A549 (cell line): ENCODE results near the gene MAP2K1. TPM values are rescaled to one million over a fixed set of nuclear protein-coding genes. Genes with fewer than 3 reads are reported as not detected.

Source experiments
- ATAC-seq, 2 experiments: fragments of 200-7000 bp in 1 of 2; fragments of >200 bp in 1 of 2; cut with Nextera tagmentation in 1 of 2; cut with Tn5 transposase in 1 of 2; 3 replicates each; pipeline versions ENCODE4 v1.8.0 to v1.9.1; 2018 to 2020; ENCODE audit warnings: mild to moderate bottlenecking in 1 of 2, moderate library complexity in 1 of 2
- CTCF ChIA-PET: fragments of 300-600 bp; sonication (Branson Sonifier 250); formaldehyde crosslinking; extraction: SDS; loops from one replicate; lab custom pipeline; 2021; ENCODE audit warnings: antibody characterized with exemption, inconsistent platforms; lab: Yijun Ruan, JAX
- POLR2A ChIA-PET: fragments of 350-600 bp; formaldehyde crosslinking; extraction: SDS; loops from one replicate; lab custom pipeline; 2021; ENCODE audit warnings: antibody characterized with exemption, inconsistent platforms; lab: Yijun Ruan, JAX
- DNase-seq, 2 experiments: peaks; one replicate each; pipeline versions ENCODE4 v3.0.0 to v3.0.0-alpha.2; 2011 to 2016; ENCODE audit warnings: low read depth in 1 of 2, low spot score in 1 of 2
- FAIRE-seq: peaks from 2 replicates; lab custom pipeline; 2011; peaks lifted over from hg19 to GRCh38; lab: Jason Lieb, UNC
- H3K27ac ChIP-seq, 2 experiments: fragments of >200 bp; sonication (Bioruptor Twin); formaldehyde crosslinking; 3 replicates each; pipeline ENCODE4 v1.5.1; 2016 to 2017
- H3K4me1 ChIP-seq: fragments of >200 bp; sonication (Bioruptor Twin); formaldehyde crosslinking; 3 replicates; pipeline ENCODE4 v1.6.1; 2016
- H3K4me2 ChIP-seq: fragments of >200 bp; sonication (Bioruptor Twin); formaldehyde crosslinking; 3 replicates; pipeline ENCODE4 v1.6.1; 2016
- H3K4me3 ChIP-seq: fragments of >200 bp; sonication (Bioruptor Twin); formaldehyde crosslinking; 3 replicates; pipeline ENCODE4 v1.5.1; 2016
- H3K9me3 ChIP-seq: fragments of >200 bp; sonication (Bioruptor Twin); formaldehyde crosslinking; 3 replicates; pipeline ENCODE4 v1.6.1; 2016
- CBX8 ChIP-seq: fragments of 200-600 bp; sonication (generic); IDR thresholded peaks from 2 replicates; pipeline ENCODE4 v1.6.1; 2016
- CEBPB ChIP-seq, 2 experiments: fragments of >200 bp in 1 of 2; sonication (Bioruptor Twin) in 1 of 2; formaldehyde crosslinking in 1 of 2; IDR thresholded peaks; 2 replicates each; pipeline ENCODE4 v1.6.1; 2012 to 2016
- CHD2 ChIP-seq: fragments of 150-350 bp; IDR thresholded peaks from 2 replicates; pipeline ENCODE4 v1.6.1; 2014; ENCODE audit warnings: low read length; ENCODE audit not compliant: partially characterized antibody
- CHD4 ChIP-seq: fragments of 200-600 bp; sonication (generic); IDR thresholded peaks from 2 replicates; pipeline ENCODE4 v1.6.1; 2016; ENCODE audit warnings: antibody characterized with exemption, mild to moderate bottlenecking, borderline replicate concordance
- E2F6 ChIP-seq: IDR thresholded peaks from 2 replicates; pipeline ENCODE4 v1.6.1; 2012; ENCODE audit warnings: low read depth, borderline replicate concordance
- EHF ChIP-seq: fragments of 250-450 bp; sonication (Bioruptor Pico); IDR thresholded peaks from 2 replicates; pipeline ENCODE4 v1.5.0; 2020; ENCODE audit warnings: mild to moderate bottlenecking
- EP300 ChIP-seq, 2 experiments: fragments of >200 bp; sonication (Bioruptor Twin); formaldehyde crosslinking; IDR thresholded peaks; 2 replicates in 1 of 2; 3 replicates in 1 of 2; pipeline ENCODE4 v1.6.1; 2016 to 2017
- ESRRA ChIP-seq: fragments of 150-350 bp; IDR thresholded peaks from 2 replicates; pipeline ENCODE4 v1.6.1; 2014; ENCODE audit warnings: mild to moderate bottlenecking, low read length, borderline replicate concordance
- HEYL ChIP-seq: fragments of 250-450 bp; sonication (Bioruptor Pico); IDR thresholded peaks from 2 replicates; pipeline ENCODE4 v1.8.0; 2021; ENCODE audit warnings: mild to moderate bottlenecking, moderate library complexity
- JUNB ChIP-seq: fragments of >200 bp; sonication (Bioruptor Twin); formaldehyde crosslinking; IDR thresholded peaks from 2 replicates; pipeline ENCODE4 v1.6.1; 2016
- KDM5A ChIP-seq: fragments of 200-600 bp; sonication (generic); IDR thresholded peaks from 2 replicates; pipeline ENCODE4 v1.6.1; 2016; ENCODE audit warnings: antibody characterized with exemption, mild to moderate bottlenecking
- MAFK ChIP-seq: fragments of 450-650 bp; IDR thresholded peaks from 2 replicates; pipeline ENCODE4 v1.6.1; 2014; ENCODE audit not compliant: partially characterized antibody
- MAZ ChIP-seq: fragments of 150-350 bp; IDR thresholded peaks from 2 replicates; pipeline ENCODE4 v1.6.1; 2014; ENCODE audit warnings: antibody characterized with exemption, low read depth, low read length, borderline replicate concordance
- MYC ChIP-seq: IDR thresholded peaks from 2 replicates; pipeline ENCODE4 v1.6.1; 2012; ENCODE audit warnings: mild to moderate bottlenecking, inconsistent platforms, low read length, improper control_type of control experiment, borderline replicate concordance
- REST ChIP-seq: fragments of 200-600 bp; sonication (generic); IDR thresholded peaks from 2 replicates; pipeline ENCODE4 v1.6.1; 2016; ENCODE audit warnings: antibody characterized with exemption, mild to moderate bottlenecking, moderate library complexity
- RFX5 ChIP-seq: fragments of 450-650 bp; IDR thresholded peaks from 2 replicates; pipeline ENCODE4 v1.7.1; 2014; ENCODE audit warnings: antibody characterized with exemption, mild to moderate bottlenecking, moderate library complexity
- RNF2 ChIP-seq: fragments of 200-600 bp; sonication (generic); IDR thresholded peaks from 2 replicates; pipeline ENCODE4 v1.6.1; 2016; ENCODE audit warnings: low read depth, mild to moderate bottlenecking, antibody characterized with exemption, moderate library complexity, borderline replicate concordance
- SMC3 ChIP-seq: fragments of >200 bp; sonication (Bioruptor Twin); formaldehyde crosslinking; IDR thresholded peaks from 3 replicates; pipeline ENCODE4 v1.6.1; 2018; ENCODE audit warnings: inconsistent platforms
- SREBF2 ChIP-seq: fragments of 450-650 bp; IDR thresholded peaks from 2 replicates; pipeline ENCODE4 v1.6.1; 2014; ENCODE audit warnings: mild to moderate bottlenecking, moderate library complexity
- TP53 ChIP-seq: fragments of 250-450 bp; sonication (Bioruptor Pico); IDR thresholded peaks from 2 replicates; pipeline ENCODE4 v1.5.0; 2021; ENCODE audit warnings: mild to moderate bottlenecking, moderate library complexity
- USF2 ChIP-seq: fragments of 450-650 bp; IDR thresholded peaks from 2 replicates; pipeline ENCODE4 v1.6.1; 2014; ENCODE audit warnings: antibody characterized with exemption
- ZC3H11A ChIP-seq: fragments of 450-650 bp; IDR thresholded peaks from 2 replicates; pipeline ENCODE4 v1.6.1; 2014; ENCODE audit warnings: antibody characterized with exemption, mild to moderate bottlenecking
- ZFP36 ChIP-seq: fragments of 450-650 bp; IDR thresholded peaks from 2 replicates; pipeline ENCODE4 v1.6.1; 2014; ENCODE audit warnings: borderline replicate concordance; ENCODE audit not compliant: partially characterized antibody
- ZNF302 ChIP-seq: fragments of 250-450 bp; sonication (Bioruptor Pico); IDR thresholded peaks from 2 replicates; pipeline ENCODE4 v1.9.0; 2021; ENCODE audit warnings: inconsistent platforms, mild to moderate bottlenecking, moderate library complexity
- WGBS: methylation state at CpG from one replicate; pipeline ENCODE4 v1.1.6; 2017; ENCODE audit errors: missing lambda C conversion rate; 5-methylcytosine and 5-hydroxymethylcytosine counted together
- polyA plus RNA-seq, 4 experiments: library from polyadenylated mRNA; depleted of rRNA in 3 of 4; stranded (reverse); fragments of >200 nt; fragmentation: RNase III in 1 of 4; extraction: RNeasy Plus Mini Kit Qiagen cat#74134 plus additional on column Dnase treatment in 1 of 4; gene quantifications; 2 replicates in 3 of 4; 3 replicates in 1 of 4; pipeline ENCODE4 v1.2.3, GENCODE V29; 2011 to 2017
- TF ChIP-seq, protein P1 (sequence below): IDR thresholded peaks from 2 replicates; pipeline ENCODE4 v1.6.1; 2012
- TF ChIP-seq, protein P2 (sequence below): IDR thresholded peaks from 2 replicates; pipeline ENCODE4 v1.6.1; 2012
- TF ChIP-seq, protein P3 (sequence below): fragments of 250-450 bp; sonication (Bioruptor Pico); IDR thresholded peaks from 2 replicates; pipeline ENCODE4 v1.5.0; 2021; ENCODE audit warnings: mild to moderate bottlenecking, moderate library complexity, borderline replicate concordance

Gene MAP2K1
- polyA plus RNA-seq, 2 of the 4 experiments (the other 2 are of a cell fraction), result 30.3 to 41.9 TPM

GRCh38 chr15:66415360-66415759 lies 28.6 kb downstream of the MAP2K1 start:
- TF ChIP-seq MYC (no peak), ZNF302 (no peak), KDM5A (no peak), TP53 (CRISPR knock-in tag) (no peak), MAZ (no peak), SMC3 (no peak), ZFP36 (no peak), EP300 (IDR thresholded peaks at IDR 0.05) (no peak), REST (no peak), ZC3H11A (no peak), RFX5 (no peak), CHD4 (no peak), JUNB (no peak), EHF (CRISPR knock-in tag) (no peak)
- TF ChIP-seq, protein P1, sequence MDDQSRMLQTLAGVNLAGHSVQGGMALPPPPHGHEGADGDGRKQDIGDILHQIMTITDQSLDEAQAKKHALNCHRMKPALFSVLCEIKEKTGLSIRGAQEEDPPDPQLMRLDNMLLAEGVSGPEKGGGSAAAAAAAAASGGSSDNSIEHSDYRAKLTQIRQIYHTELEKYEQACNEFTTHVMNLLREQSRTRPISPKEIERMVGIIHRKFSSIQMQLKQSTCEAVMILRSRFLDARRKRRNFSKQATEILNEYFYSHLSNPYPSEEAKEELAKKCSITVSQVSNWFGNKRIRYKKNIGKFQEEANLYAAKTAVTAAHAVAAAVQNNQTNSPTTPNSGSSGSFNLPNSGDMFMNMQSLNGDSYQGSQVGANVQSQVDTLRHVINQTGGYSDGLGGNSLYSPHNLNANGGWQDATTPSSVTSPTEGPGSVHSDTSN, result no peak
- TF ChIP-seq, all 56 proteins: peak for 0
- Histone ChIP-seq H3K27ac (no peak overlapping the region), H3K4me3 (no peak overlapping the region), H3K9me3 (peaks cover 8% of the 10 kb centered on the region), H3K4me2 (no peak overlapping the region), H3K4me1 (no peaks in the 10 kb centered on the region)
- DNase-seq (no peak), ATAC-seq (no peak), FAIRE-seq (no peak)
- POLR2A ChIA-PET, result no interaction called here
- CTCF ChIA-PET, result interaction anchor here (1.2 to 4.2 kb wide), 2 partner anchors 8 to 12 kb away, joined by 4 to 18 read pairs; no protein-coding TSS in a partner anchor

DNA sequence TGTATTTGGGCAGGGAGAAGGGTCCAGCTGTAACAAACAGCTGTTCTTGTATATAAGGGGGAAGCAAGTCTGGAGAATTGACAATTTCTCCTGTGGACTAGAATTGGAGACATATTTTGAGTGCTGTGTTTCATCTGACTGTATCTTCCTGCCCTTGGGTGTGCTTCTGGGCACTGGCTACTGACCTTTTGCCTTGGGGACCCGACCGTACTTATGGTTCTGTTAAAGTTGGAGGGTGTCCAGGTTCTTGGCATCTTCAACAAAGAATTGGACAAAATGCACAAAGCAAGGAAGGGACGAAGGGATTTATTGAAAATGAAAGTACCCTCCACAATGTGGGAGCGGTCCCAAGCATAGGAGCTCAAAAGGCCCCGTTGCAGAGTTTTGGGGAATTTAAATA lies 31.0 kb downstream of the MAP2K1 start:
- H3K9me3 ChIP-seq, result peaks cover 8% of the 10 kb centered on the region
- DNase-seq (no peak), FAIRE-seq (no peak), ATAC-seq (no peak)
- H3K4me3 ChIP-seq, result no peak overlapping the region
- POLR2A ChIA-PET, result no interaction called here
- H3K4me2 ChIP-seq, result no peak overlapping the region
- H3K27ac ChIP-seq, result no peak overlapping the region
- no peaks in the 10 kb centered on the region for H3K4me1 ChIP-seq
- 77% methylated on average over 5 of the region's 5 CpGs for WGBS
- CTCF ChIA-PET, result interaction anchor here (0.5 to 1.1 kb wide), 4 partner anchors 13 to 1698 kb away, joined by 3 to 5 read pairs (median 3); no protein-coding TSS in a partner anchor
- TF ChIP-seq, protein P2, sequence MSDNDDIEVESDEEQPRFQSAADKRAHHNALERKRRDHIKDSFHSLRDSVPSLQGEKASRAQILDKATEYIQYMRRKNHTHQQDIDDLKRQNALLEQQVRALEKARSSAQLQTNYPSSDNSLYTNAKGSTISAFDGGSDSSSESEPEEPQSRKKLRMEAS, result no peak
- TF ChIP-seq, protein P3, sequence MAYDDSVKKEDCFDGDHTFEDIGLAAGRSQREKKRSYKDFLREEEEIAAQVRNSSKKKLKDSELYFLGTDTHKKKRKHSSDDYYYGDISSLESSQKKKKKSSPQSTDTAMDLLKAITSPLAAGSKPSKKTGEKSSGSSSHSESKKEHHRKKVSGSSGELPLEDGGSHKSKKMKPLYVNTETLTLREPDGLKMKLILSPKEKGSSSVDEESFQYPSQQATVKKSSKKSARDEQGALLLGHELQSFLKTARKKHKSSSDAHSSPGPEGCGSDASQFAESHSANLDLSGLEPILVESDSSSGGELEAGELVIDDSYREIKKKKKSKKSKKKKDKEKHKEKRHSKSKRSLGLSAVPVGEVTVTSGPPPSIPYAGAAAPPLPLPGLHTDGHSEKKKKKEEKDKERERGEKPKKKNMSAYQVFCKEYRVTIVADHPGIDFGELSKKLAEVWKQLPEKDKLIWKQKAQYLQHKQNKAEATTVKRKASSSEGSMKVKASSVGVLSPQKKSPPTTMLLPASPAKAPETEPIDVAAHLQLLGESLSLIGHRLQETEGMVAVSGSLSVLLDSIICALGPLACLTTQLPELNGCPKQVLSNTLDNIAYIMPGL (CRISPR knock-in tag), result no peak
- TF ChIP-seq CBX8 (no peak), MAFK (no peak), RNF2 (no peak), REST (no peak), CHD2 (no peak), EHF (CRISPR knock-in tag) (no peak), ESRRA (no peak), SREBF2 (no peak), CEBPB (IDR thresholded peaks at IDR 0.05) (no peak), HEYL (CRISPR knock-in tag) (no peak), E2F6 (no peak), RFX5 (no peak), USF2 (no peak)
